HepG2 (cell line): Measurements from ENCODE around the gene CTNNA3. TPM values are rescaled to one million over a fixed set of nuclear protein-coding genes. Genes with fewer than 3 reads are reported as not detected.

Experiments
- ATAC-seq: fragments of 200-7000 bp; cut with Tn5 transposase; 3 replicates; pipeline ENCODE4 v1.9.1; 2020; ENCODE audit warnings: mild to moderate bottlenecking, moderate library complexity
- BruUV-seq: library from RNA; stranded (reverse); fragments of 400-500 nt; replicated peaks from 2 replicates; lab custom pipeline; 2021; lab: Mats Ljungman, UMichigan
- CTCF ChIA-PET: fragments of 300-600 bp; formaldehyde crosslinking; extraction: SDS; loops from one replicate; lab custom pipeline; 2021; ENCODE audit warnings: low total read pairs, inconsistent platforms, low intra/inter-chr PET ratio; lab: Yijun Ruan, JAX
- POLR2A ChIA-PET: fragments of 350-600 bp; sonication (Branson Sonifier 250); formaldehyde crosslinking; loops from one replicate; lab custom pipeline; 2020; ENCODE audit warnings: antibody characterized with exemption, inconsistent platforms; lab: Yijun Ruan, JAX
- DNase-seq: peaks from one replicate; pipeline ENCODE4 v3.0.0-alpha.2; 2015; ENCODE audit warnings: low spot score
- FAIRE-seq: peaks from 3 replicates; lab custom pipeline; 2011; peaks lifted over from hg19 to GRCh38; lab: Jason Lieb, UNC
- H2AFZ ChIP-seq: one replicate; pipeline ENCODE4 v1.6.1; 2011; ENCODE audit warnings: low read length, inconsistent platforms
- H3K27ac ChIP-seq: fragments of 300-600 bp; 3 replicates; pipeline ENCODE4 v1.8.0; 2011; ENCODE audit warnings: mixed run types, mild to moderate bottlenecking, mixed read lengths, low read length, inconsistent platforms; ENCODE audit not compliant: insufficient read depth; ENCODE audit errors: extremely low read length
- H3K27me3 ChIP-seq, 2 experiments: fragments of 200-600 bp in 1 of 2; 2 replicates in 1 of 2; 3 replicates in 1 of 2; pipeline versions ENCODE4 v1.6.0 to v1.8.0; 2011; ENCODE audit warnings: low read length in 2 of 2, mild to moderate bottlenecking in 2 of 2, moderate library complexity in 2 of 2, inconsistent platforms in 1 of 2; ENCODE audit not compliant: insufficient read depth in 2 of 2, control insufficient read depth in 1 of 2
- H3K36me3 ChIP-seq, 2 experiments: fragments of 200-600 bp in 1 of 2; replicated peaks in 1 of 2; 2 replicates in 1 of 2; 3 replicates in 1 of 2; pipeline versions ENCODE4 v1.5.1 to v1.8.0; 2011; ENCODE audit warnings: low read length in 2 of 2, inconsistent platforms in 1 of 2; ENCODE audit not compliant: insufficient read depth in 2 of 2, control insufficient read depth in 1 of 2
- H3K4me1 ChIP-seq: 2 replicates; pipeline ENCODE4 v1.5.1; 2012; ENCODE audit warnings: low read length, inconsistent platforms; ENCODE audit not compliant: insufficient read depth
- H3K4me2 ChIP-seq: 2 replicates; pipeline ENCODE4 v1.6.0; 2011; ENCODE audit warnings: low read depth, low read length, inconsistent platforms
- H3K4me3 ChIP-seq, 3 experiments: fragments of 200-600 bp in 1 of 3; sonication (generic), shearing (Covaris generic) in 1 of 3; replicated peaks in 1 of 3; 2 replicates each; pipeline ENCODE4 v1.5.1; 2011 to 2016; ENCODE audit warnings: low read length in 3 of 3, inconsistent platforms in 2 of 3, low read depth in 2 of 3, mild to moderate bottlenecking in 2 of 3, control low read depth in 1 of 3, mixed read lengths in 1 of 3; ENCODE audit not compliant: insufficient read depth in 1 of 3
- H3K79me2 ChIP-seq: one replicate; pipeline ENCODE4 v1.6.1; 2011; ENCODE audit warnings: low read length, inconsistent platforms; ENCODE audit not compliant: insufficient read depth
- H3K9ac ChIP-seq: 2 replicates; pipeline ENCODE4 v1.6.0; 2011; ENCODE audit warnings: mild to moderate bottlenecking, low read depth, low read length, inconsistent platforms; ENCODE audit not compliant: insufficient read depth
- H3K9me3 ChIP-seq: 2 replicates; pipeline ENCODE4 v1.5.1; 2012; ENCODE audit warnings: mild to moderate bottlenecking, low read length
- H4K20me1 ChIP-seq: 2 replicates; pipeline ENCODE4 v1.6.0; 2011; ENCODE audit warnings: inconsistent platforms, mild to moderate bottlenecking, low read length, moderate library complexity; ENCODE audit not compliant: insufficient read depth
- ARID2 ChIP-seq: sonication (generic); formaldehyde crosslinking; IDR thresholded peaks from 2 replicates; pipeline ENCODE4 v1.8.1; 2022; ENCODE audit warnings: mild to moderate bottlenecking, missing genetic modification reagents, borderline replicate concordance
- ATF7 ChIP-seq, 2 experiments: fragments of 450-650 bp in 1 of 2; sonication (generic) in 1 of 2; formaldehyde crosslinking in 1 of 2; IDR thresholded peaks; 2 replicates each; pipeline versions ENCODE4 v1.4.0 to v1.6.1; 2016 to 2020; ENCODE audit warnings: antibody characterized with exemption in 1 of 2, mild to moderate bottlenecking in 1 of 2, missing genetic modification reagents in 1 of 2
- CEBPB ChIP-seq: IDR thresholded peaks from 2 replicates; pipeline ENCODE4 v1.6.1; 2011; ENCODE audit warnings: low read depth, low read length, improper control_type of control experiment, borderline replicate concordance
- HNF4A ChIP-seq: sonication (generic); formaldehyde crosslinking; IDR thresholded peaks from 2 replicates; pipeline ENCODE4 v1.4.0; 2020; ENCODE audit warnings: missing genetic modification reagents
- HNF4G ChIP-seq, 2 experiments: sonication (generic) in 1 of 2; formaldehyde crosslinking in 1 of 2; IDR thresholded peaks; 2 replicates each; pipeline versions ENCODE4 v1.4.0 to v1.6.1; 2011 to 2020; ENCODE audit warnings: borderline replicate concordance in 2 of 2, low read depth in 2 of 2, mild to moderate bottlenecking in 2 of 2, low read length in 1 of 2, missing genetic modification reagents in 1 of 2, moderate library complexity in 1 of 2
- LCORL ChIP-seq, 2 experiments: fragments of 450-650 bp in 1 of 2; sonication (generic) in 1 of 2; formaldehyde crosslinking in 1 of 2; IDR thresholded peaks; 2 replicates each; pipeline versions ENCODE4 v1.5.0 to v1.6.1; 2017 to 2020; ENCODE audit warnings: antibody characterized with exemption in 1 of 2, missing genetic modification reagents in 1 of 2
- NR1H2 ChIP-seq: sonication (generic); formaldehyde crosslinking; IDR thresholded peaks from 2 replicates; pipeline ENCODE4 v1.8.1; 2022; ENCODE audit warnings: low read depth, missing genetic modification reagents, borderline replicate concordance
- RAD51 ChIP-seq: fragments of 450-650 bp; IDR thresholded peaks from 2 replicates; pipeline ENCODE4 v1.6.1; 2016; ENCODE audit warnings: borderline replicate concordance
- RFXANK ChIP-seq: IDR thresholded peaks from 2 replicates; pipeline ENCODE4 v1.6.1; 2016
- SMYD3 ChIP-seq: sonication (generic); formaldehyde crosslinking; IDR thresholded peaks from 2 replicates; pipeline ENCODE4 v1.8.1; 2023; ENCODE audit warnings: mild to moderate bottlenecking, missing genetic modification reagents
- TCF7L2 ChIP-seq: IDR thresholded peaks from 2 replicates; pipeline ENCODE4 v1.6.1; 2011; ENCODE audit warnings: mild to moderate bottlenecking, low read depth, low read length, moderate library complexity
- ZNF296 ChIP-seq: sonication (generic); formaldehyde crosslinking; conservative IDR thresholded peaks from 2 replicates; pipeline ENCODE4 v1.5.0; 2020; ENCODE audit warnings: mild to moderate bottlenecking, missing genetic modification reagents
- ZNF558 ChIP-seq: sonication (generic); formaldehyde crosslinking; IDR thresholded peaks from 2 replicates; pipeline ENCODE4 v1.9.0; 2022; ENCODE audit warnings: mild to moderate bottlenecking, missing genetic modification reagents, borderline replicate concordance
- ZNF563 ChIP-seq: sonication (generic); formaldehyde crosslinking; IDR thresholded peaks from 2 replicates; pipeline ENCODE4 v1.8.0; 2022; ENCODE audit warnings: mild to moderate bottlenecking, moderate library complexity, missing genetic modification reagents
- WGBS: methylation state at CpG from one replicate; pipeline ENCODE4 v1.1.6; 2017; ENCODE audit warnings: low lambda C conversion rate; 5-methylcytosine and 5-hydroxymethylcytosine counted together
- in situ Hi-C: cut with HindIII; loops from 2 replicates; pipeline ENCODE4 v1.10.0; 2017; ENCODE audit warnings: low pct_unique_long_range_greater_than_20kb; ENCODE audit not compliant: extremely low pct_ligation_motif_present
- intact Hi-C: fragments of 100-400 bp; cut with micrococcal nuclease; formaldehyde crosslinking; loops from one replicate; pipeline ENCODE4 v1.10.0; 2022; ENCODE audit not compliant: unreplicated experiment
- polyA plus RNA-seq, 8 experiments: library from polyadenylated mRNA; depleted of rRNA in 3 of 8; stranded (reverse) in 7 of 8; unstranded in 1 of 8; fragments of >200 nt; fragmentation: Illumina TruSeq in 4 of 8; extraction: Trizol in 4 of 8; gene quantifications; 2 replicates each; pipeline versions ENCODE4 v1.2.1 to v1.2.3, GENCODE V29; 2011 to 2016; ENCODE audit warnings: low read depth in 4 of 8, missing spikeins in 1 of 8, mixed read lengths in 1 of 8; ENCODE audit not compliant: insufficient read depth in 1 of 8
- total RNA-seq, 5 experiments: library from RNA; depleted of rRNA; stranded (reverse); fragments of >200 nt; fragmentation: Illumina TruSeq; extraction: Trizol; gene quantifications; 2 replicates each; pipeline ENCODE4 v1.2.3, GENCODE V29; 2016; ENCODE audit warnings: low read depth in 1 of 5
- TF ChIP-seq, protein P1 (sequence below): fragments of 450-650 bp; IDR thresholded peaks from 2 replicates; pipeline ENCODE4 v1.6.1; 2017; ENCODE audit warnings: mild to moderate bottlenecking

Gene CTNNA3
- total and polyA plus RNA-seq, 2 of the 13 experiments (the other 11 are each of a cell fraction or from before 2014, with no cell fraction given), result not detected

DNA sequence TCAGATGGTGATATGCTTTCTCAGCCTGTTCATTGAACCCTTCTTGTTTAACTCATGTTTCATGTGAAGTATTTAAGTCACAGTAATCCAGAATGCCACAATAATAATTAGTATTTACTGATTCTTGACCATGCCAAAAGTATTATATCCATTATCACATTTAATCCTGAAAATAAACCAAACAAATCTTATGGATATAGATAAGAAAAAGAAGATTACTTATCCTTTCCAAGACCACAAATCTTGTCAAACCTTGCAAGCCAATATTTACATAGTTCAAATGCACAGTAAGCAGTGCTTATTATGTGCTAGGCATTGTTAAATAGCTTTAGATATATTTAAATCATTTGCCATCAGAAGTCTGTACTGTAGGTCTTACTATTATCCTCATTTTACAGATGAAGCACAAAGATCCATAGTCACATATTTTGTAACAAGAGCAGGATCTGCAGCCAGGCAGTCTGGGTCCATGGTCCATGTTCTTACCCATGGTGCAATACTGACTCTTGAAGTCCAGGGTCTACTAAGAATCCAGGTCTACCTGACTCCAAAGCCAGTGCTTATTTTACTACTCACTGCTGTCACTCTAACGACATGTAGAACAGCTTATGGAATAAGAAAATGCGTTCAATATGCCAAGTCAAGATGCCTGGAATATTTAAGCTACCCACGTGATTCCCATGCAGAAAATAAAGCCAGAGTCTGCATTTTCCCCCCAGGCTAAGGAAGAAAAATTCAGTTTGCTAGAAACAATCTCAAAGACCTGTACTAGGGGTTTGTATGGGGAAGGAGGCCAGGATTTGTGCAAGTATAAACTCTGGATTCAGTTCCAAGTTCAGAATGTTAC, 1755.0 kb downstream of the CTNNA3 start:
- DNase-seq (peak; percentile 2), ATAC-seq (peak; percentile 63)
- no peaks in the 10 kb centered on the region for H3K27me3 ChIP-seq
- no TSS peak for BruUV-seq
- no peak for TF ChIP-seq RAD51
- TF ChIP-seq CEBPB, result peak; percentile 57; the same call in 1 of the 2 replicates
- no peak for TF ChIP-seq ZNF296 (CRISPR knock-in tag)
- no peak for TF ChIP-seq SMYD3 (CRISPR knock-in tag)
- TF ChIP-seq HNF4G (IDR thresholded peaks at IDR 0.05; ENCODE audit: borderline replicate concordance, low read depth, low read length), result peak; percentile 26; the same call in 1 of the 2 replicates
- TF ChIP-seq HNF4G (CRISPR knock-in tag; IDR thresholded peaks at IDR 0.05; ENCODE audit: borderline replicate concordance, low read depth), result no peak
- TF ChIP-seq HNF4A (CRISPR knock-in tag), result peak; percentile 60
- no peak for TF ChIP-seq ZNF558 (CRISPR knock-in tag)
- no peak for TF ChIP-seq RFXANK (CRISPR knock-in tag)
- no peak for TF ChIP-seq TCF7L2
- no peak for TF ChIP-seq LCORL (IDR thresholded peaks at IDR 0.05)
- no peak for TF ChIP-seq LCORL (CRISPR knock-in tag; IDR thresholded peaks at IDR 0.05)
- TF ChIP-seq ARID2 (CRISPR knock-in tag), result no peak
- no peak for TF ChIP-seq ATF7 (IDR thresholded peaks at IDR 0.05)
- TF ChIP-seq ATF7 (CRISPR knock-in tag; IDR thresholded peaks at IDR 0.05), result no peak
- TF ChIP-seq, protein P1, sequence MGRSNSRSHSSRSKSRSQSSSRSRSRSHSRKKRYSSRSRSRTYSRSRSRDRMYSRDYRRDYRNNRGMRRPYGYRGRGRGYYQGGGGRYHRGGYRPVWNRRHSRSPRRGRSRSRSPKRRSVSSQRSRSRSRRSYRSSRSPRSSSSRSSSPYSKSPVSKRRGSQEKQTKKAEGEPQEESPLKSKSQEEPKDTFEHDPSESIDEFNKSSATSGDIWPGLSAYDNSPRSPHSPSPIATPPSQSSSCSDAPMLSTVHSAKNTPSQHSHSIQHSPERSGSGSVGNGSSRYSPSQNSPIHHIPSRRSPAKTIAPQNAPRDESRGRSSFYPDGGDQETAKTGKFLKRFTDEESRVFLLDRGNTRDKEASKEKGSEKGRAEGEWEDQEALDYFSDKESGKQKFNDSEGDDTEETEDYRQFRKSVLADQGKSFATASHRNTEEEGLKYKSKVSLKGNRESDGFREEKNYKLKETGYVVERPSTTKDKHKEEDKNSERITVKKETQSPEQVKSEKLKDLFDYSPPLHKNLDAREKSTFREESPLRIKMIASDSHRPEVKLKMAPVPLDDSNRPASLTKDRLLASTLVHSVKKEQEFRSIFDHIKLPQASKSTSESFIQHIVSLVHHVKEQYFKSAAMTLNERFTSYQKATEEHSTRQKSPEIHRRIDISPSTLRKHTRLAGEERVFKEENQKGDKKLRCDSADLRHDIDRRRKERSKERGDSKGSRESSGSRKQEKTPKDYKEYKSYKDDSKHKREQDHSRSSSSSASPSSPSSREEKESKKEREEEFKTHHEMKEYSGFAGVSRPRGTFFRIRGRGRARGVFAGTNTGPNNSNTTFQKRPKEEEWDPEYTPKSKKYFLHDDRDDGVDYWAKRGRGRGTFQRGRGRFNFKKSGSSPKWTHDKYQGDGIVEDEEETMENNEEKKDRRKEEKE, result no peak
- no peak for TF ChIP-seq NR1H2 (CRISPR knock-in tag)
- no peak for TF ChIP-seq ZNF563 (CRISPR knock-in tag)
- TF ChIP-seq, all 625 proteins: peak for 3
- intact Hi-C loops, result no loop called here
- H3K4me1 ChIP-seq, result peaks cover 8% of the 10 kb centered on the region
- CTCF ChIA-PET, result no interaction called here
- no peak overlapping the region for H3K9ac ChIP-seq
- no peaks in the 10 kb centered on the region for H4K20me1 ChIP-seq
- in situ Hi-C loops, result no loop called here
- peaks cover 4% of the 10 kb centered on the region; the same call in 1 of the 2 replicates for H3K9me3 ChIP-seq
- no peak overlapping the region for H3K4me2 ChIP-seq
- no peak overlapping the region for H2AFZ ChIP-seq
- POLR2A ChIA-PET, result no interaction called here
- H3K27ac ChIP-seq, result no peak overlapping the region
- WGBS, result 0% methylated on average over 3 of the region's 3 CpGs
- FAIRE-seq, result peak; percentile 23
- no peak overlapping the region for H3K4me3 ChIP-seq
- H3K79me2 ChIP-seq, result no peaks in the 10 kb centered on the region
- no peaks in the 10 kb centered on the region for H3K36me3 ChIP-seq
